ENCODE data around the gene CDK14.
"Not testable (repeated sequence)": the region's sequence is repeated elsewhere in the genome, so short reads cannot be mapped to it uniquely, and the experiment has no call there.

DNA sequence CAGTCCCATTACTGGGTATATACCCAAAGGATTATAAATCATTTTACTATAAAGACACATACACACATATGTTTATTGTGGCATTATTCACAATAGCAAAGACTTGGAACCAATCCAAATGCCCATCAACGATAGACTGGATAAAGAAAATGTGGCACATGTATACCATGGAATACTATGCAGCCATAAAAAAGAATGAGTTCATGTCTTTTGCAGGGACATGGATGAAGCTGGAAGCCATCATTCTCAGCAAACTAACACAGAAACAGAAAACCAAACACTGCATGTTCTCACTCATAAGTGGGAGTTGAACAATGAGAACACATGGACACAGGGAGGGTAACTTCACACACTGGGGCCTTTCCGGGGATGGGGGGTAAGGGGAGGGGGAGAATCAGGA is 219.4 kb downstream of the CDK14 start:
- TF ChIP-seq POLR2AphosphoS5 (IDR thresholded peaks at IDR 0.05; ENCODE audit: low read depth, low read length); POLR2A (IDR thresholded peaks at IDR 0.05; ENCODE audit: low read depth, low read length); TAF1 (IDR thresholded peaks at IDR 0.05; ENCODE audit: borderline replicate concordance, low read depth, low read length): not testable (repeated sequence)
